IPS-11a (cell line): ENCODE measurements around the gene EHF.
"Not testable (repeated sequence)": the region's sequence is repeated elsewhere in the genome, so short reads cannot be mapped to it uniquely, and the experiment has no call there.

ENCODE experiments used
- H3K4me3 ChIP-seq: one replicate; pipeline ENCODE4 v1.5.1; 2013; ENCODE audit warnings: low read depth, low read length, control low read depth

The EHF gene

DNA sequence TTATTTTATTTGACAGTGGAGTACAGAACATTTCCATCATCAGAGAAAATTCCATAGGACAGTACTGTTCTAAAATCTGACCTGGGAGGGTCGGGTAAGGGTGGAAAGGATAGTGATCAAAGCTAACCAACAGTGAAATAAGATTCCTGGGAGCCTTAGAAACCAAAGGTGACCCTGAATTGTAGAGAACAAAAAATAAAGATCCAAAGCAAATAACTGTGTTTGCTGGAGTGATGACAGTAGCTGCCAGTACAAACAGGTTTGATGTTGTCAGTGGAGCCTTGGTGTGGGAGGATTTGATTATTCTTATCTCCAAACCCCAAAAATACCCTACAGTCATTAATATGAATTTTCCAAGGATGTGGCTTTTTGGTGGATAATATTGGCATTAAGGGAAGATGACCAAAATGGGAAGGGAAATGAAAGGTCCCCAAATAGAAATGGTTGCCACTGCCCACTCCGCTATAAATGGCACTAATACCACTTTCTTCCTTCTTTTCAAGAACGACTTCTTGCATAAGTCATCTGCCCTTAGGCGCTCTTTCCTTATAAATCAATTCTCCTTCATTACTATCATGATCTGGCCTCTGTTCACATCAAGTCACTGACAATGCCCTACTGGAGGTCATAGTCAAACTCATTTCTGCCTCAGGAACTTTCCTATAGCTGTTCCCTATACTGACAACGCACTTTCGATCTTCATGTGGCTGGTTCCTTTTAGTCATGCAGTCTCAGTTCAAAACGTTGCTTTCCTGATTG, 44.4 kb downstream of the EHF start:
- H3K4me3 ChIP-seq = no peak overlapping the region

DNA sequence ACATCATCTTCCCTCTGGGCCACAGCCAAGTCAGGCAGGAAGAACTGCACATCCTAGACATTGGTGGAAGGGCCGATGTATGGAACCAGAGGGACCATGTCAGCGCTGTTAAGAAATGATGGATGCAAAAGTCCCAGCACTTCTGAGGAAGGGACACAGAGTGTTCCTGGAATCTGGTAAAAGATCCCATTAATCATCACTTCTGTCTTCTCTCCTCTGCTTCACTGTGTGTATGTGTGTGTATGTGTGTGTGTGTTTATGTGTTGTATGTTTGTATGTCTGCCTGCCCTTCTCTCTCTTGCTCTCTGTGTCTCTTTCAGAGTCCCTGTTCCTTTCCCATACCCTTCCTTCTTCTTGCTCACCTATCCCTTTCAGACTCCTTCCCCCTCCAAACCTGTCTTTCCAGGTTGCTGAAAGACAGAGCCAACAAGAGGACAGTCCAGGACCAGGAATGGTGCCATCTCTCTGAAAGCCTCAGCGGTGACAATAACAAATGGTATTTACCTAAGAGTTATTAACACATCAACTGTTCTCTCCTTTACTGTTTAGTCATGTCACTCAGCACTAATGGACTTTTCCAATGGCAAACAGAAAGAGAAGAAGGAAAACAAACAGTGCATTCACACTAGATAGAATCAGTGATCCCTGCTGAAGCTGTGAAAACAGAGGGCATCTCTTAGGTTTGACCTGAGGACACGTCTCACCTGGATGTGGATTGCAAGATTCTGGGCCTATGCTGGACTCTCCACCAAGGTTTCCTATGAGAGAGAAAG, 47.1 kb downstream of the EHF start:
- no peak overlapping the region for H3K4me3 ChIP-seq

GRCh38 chr11:34668583-34669053, 47.7 kb downstream of the EHF start:
- no peak overlapping the region for H3K4me3 ChIP-seq

GRCh38 chr11:34669458-34669857, 48.6 kb downstream of the EHF start:
- H3K4me3 ChIP-seq = no peak overlapping the region

GRCh38 chr11:34671117-34671516, 50.2 kb downstream of the EHF start:
- no peak overlapping the region for H3K4me3 ChIP-seq

GRCh38 chr11:34671946-34672345, 51.1 kb downstream of the EHF start:
- no peak overlapping the region for H3K4me3 ChIP-seq

GRCh38 chr11:34674038-34674437, 53.1 kb downstream of the EHF start:
- H3K4me3 ChIP-seq = no peak overlapping the region

GRCh38 chr11:34676227-34676626, 55.3 kb downstream of the EHF start:
- no peak overlapping the region for H3K4me3 ChIP-seq

GRCh38 chr11:34679681-34680080, 58.8 kb downstream of the EHF start:
- no peak overlapping the region for H3K4me3 ChIP-seq

- H3K4me3 ChIP-seq = no peak overlapping the region
Observed at GRCh38 chr11:34680206-34680605, 59.3 kb downstream of the EHF start.

- no peak overlapping the region for H3K4me3 ChIP-seq
Observed at GRCh38 chr11:34680918-34681586, 60.2 kb downstream of the EHF start.

DNA sequence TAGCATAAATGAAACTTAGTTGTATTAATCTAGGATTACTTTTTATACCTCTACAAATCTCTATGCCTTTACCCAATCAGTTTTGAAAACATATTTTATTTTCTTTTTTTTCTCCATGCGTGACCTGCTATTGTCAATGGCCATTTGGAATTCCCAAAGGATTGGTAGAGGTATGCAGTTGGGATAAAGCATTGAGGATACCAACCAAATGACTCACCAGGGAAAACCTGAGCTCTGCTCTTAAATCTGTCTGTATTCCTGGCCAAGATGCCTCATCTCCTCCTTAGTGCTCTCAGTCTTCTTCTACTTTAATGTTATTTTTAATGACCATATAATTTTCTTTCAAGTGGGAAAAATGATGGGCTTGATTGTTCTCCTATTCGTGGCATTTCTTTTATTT, 61.9 kb downstream of the EHF start:
- no peak overlapping the region for H3K4me3 ChIP-seq

DNA sequence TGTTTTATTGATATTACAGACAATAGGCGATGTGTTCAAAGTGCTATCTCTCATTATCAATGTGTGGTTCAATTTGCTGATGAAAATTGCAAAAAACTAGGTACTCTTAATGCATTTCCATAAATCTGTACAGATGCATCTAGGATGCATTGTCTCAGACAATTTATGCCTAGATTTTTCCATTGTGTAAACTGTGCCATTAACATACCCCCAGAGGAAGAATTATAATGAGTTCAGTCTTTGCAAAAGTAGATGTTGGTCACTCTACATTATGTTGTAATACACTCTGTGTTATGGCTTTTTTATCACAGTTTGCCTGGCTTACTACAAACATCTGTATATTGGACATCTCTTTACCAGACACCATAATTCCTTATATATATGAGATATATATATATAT, 62.5 kb downstream of the EHF start:
- no peak overlapping the region for H3K4me3 ChIP-seq

- H3K4me3 ChIP-seq = no peak overlapping the region
Observed at GRCh38 chr11:34685864-34686263, 65.0 kb downstream of the EHF start.

DNA sequence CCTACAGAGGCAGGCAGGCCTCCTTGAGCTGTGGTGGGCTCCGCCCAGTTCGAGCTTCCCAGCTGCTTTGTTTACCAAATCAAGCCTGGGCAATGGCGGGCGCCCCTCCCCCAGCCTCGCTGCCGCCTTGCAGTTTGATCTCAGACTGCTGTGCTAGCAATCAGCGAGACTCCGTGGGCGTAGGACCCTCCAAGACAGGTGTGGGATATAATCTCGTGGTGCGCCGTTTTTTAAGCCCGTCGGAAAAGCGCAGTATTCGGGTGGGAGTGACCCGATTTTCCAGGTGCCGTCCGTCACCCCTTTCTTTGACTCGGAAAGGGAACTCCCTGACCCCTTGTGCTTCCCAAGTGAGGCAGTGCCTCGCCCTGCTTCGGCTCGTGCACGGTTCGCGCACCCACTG, 71.4 kb downstream of the EHF start:
- not testable (repeated sequence) for H3K4me3 ChIP-seq

DNA sequence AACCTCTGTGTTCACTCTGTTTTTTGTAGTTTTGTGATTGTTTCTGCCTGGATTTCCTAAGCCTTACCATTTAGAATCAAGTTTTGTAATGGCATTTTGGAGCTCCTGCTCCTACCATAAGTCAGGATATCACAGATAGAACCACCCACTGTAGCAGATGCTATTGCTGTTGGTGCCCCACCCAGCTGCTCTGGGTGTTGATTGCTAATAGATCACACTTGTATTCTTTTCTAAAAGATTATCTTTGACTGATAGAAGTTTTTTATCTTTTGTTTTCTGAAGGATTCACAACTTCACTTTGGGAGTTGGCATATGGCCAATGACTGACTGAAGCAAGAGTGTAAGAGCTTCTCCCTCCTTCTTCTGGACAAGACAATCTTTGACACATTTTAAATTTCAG, 76.0 kb downstream of the EHF start:
- no peak overlapping the region for H3K4me3 ChIP-seq

DNA sequence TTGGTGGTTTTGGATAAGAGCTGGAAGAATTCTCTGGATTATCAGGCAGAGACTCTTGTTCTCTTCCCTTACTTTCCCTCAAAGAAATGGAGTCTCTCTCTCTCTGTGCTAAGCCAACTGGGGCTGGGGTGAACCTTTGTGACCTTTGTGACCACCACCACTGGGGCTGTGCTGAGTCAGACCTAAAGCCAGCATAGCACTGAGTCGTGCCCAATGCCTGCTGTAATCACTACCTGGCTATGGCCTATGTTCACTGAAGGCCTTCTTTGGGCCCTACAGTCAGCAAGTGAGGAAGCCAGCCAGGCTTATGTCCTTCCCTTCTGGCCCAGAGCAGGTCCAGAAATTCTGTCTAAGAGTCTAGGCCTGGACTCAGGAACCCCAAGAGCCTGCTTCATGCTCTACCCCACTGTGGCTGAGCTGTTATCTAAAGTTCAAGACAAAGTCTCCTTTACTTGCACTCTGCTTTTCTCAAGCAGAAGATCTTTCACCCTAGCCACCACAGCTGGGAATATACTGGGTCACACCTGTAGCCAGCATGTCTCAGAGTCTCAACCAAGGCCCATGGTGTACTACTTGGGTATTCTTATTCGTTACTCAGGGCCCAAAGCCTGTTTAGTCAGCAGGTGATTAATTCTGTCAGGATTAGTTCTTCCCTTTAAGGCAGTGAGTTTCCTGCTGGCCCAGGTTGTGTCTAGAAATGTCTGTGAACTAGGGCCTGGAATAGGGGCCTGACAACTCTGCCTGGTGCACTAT, 86.0 kb downstream of the EHF start:
- no peak overlapping the region for H3K4me3 ChIP-seq

GRCh38 chr11:34707462-34707840, 86.6 kb downstream of the EHF start:
- H3K4me3 ChIP-seq = no peak overlapping the region
